Measurements from ENCODE around the gene PTPRM. TPM values are rescaled to one million over a fixed set of nuclear protein-coding genes. Genes with fewer than 3 reads are reported as not detected.

Gene PTPRM
- total RNA-seq, 1 experiment from 2014 or later = 100.0 TPM

DNA sequence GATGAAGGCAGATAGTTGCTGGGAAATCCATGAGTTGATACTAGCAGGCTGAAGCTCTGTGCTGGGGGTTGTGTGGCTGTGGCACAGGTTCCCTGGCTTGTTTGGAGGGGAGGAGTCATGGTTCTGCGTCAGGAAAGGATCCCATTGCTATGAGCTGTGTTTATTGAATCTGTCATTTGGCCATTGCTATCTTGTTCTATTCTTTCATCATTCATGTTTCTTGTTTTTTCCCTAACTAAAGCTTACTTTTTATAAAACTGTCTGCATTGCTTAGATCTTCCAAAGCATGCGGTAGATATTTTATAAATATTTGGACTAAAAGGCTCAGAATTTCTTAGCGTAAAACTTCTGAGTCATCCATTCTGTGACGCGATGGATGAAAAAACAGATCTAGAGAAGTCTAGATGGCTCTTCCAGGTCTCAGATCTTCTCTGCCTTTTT is 335.3 kb downstream of the PTPRM start:
- no peaks in the 10 kb centered on the region for H3K9me3 Mint-ChIP-seq (ENCODE audit: unreplicated experiment)
- H3K4me3 Mint-ChIP-seq (ENCODE audit: unreplicated experiment) = no peak overlapping the region
- Histone ChIP-seq H3K9me3 (no peaks in the 10 kb centered on the region), H3K4me1 (no peaks in the 10 kb centered on the region), H3K27me3 (replicated peaks; ENCODE audit: control insufficient read depth, insufficient read depth, low read length) (no peaks in the 10 kb centered on the region), H3K36me3 (ENCODE audit: control insufficient read depth, insufficient read depth, low read length) (no peaks in the 10 kb centered on the region; the same call in none of the 2 replicates), H3K4me3 (ENCODE audit: low read depth, low read length) (no peak overlapping the region)
- ChIA-PET CTCF (no interaction called here), POLR2A (no interaction called here)
- H3K27ac Mint-ChIP-seq (ENCODE audit: unreplicated experiment) = no peak overlapping the region
- H3K36me3 Mint-ChIP-seq (ENCODE audit: insufficient read depth, unreplicated experiment) = peaks cover 24% of the 10 kb centered on the region
- DNase-seq = no peak
- peaks cover 7% of the 10 kb centered on the region for H3K4me1 Mint-ChIP-seq (ENCODE audit: low read depth, unreplicated experiment)
- no peak for TF ChIP-seq CTCF (IDR thresholded peaks at IDR 0.05; ENCODE audit: insufficient read depth in 1 of 2, low read depth in 1 of 2, low read length in 1 of 2, severe bottlenecking in 1 of 2, unreplicated experiment in 1 of 2)
- no peaks in the 10 kb centered on the region for H3K27me3 Mint-ChIP-seq (ENCODE audit: insufficient read depth, unreplicated experiment)
- no TSS peak for BruUV-seq (replicated peaks)
- intact Hi-C loops (cut with micrococcal nuclease; ENCODE audit: unreplicated experiment) = no loop called here

- intact Hi-C loops (cut with micrococcal nuclease; ENCODE audit: unreplicated experiment) = no loop called here
- no peak overlapping the region for H3K27ac Mint-ChIP-seq (ENCODE audit: unreplicated experiment)
- POLR2A ChIA-PET = no interaction called here
Measured at GRCh38 chr18:7904529-7904928, 337.4 kb downstream of the PTPRM start.

GRCh38 chr18:7908681-7909299 is 341.7 kb downstream of the PTPRM start:
- Histone ChIP-seq H3K4me3 (ENCODE audit: low read depth, low read length) (no peak overlapping the region), H3K27me3 (replicated peaks; ENCODE audit: control insufficient read depth, insufficient read depth, low read length) (no peaks in the 10 kb centered on the region), H3K9me3 (no peaks in the 10 kb centered on the region), H3K36me3 (ENCODE audit: control insufficient read depth, insufficient read depth, low read length) (no peaks in the 10 kb centered on the region; the same call in none of the 2 replicates), H3K4me1 (no peaks in the 10 kb centered on the region)
- no peak for DNase-seq
- CTCF ChIA-PET = no interaction called here
- Mint-ChIP-seq H3K27me3 (ENCODE audit: insufficient read depth, unreplicated experiment) (no peaks in the 10 kb centered on the region), H3K4me1 (ENCODE audit: low read depth, unreplicated experiment) (no peaks in the 10 kb centered on the region), H3K4me3 (ENCODE audit: unreplicated experiment) (no peak overlapping the region), H3K36me3 (ENCODE audit: insufficient read depth, unreplicated experiment) (peaks cover 9% of the 10 kb centered on the region), H3K9me3 (ENCODE audit: unreplicated experiment) (no peaks in the 10 kb centered on the region), H3K27ac (ENCODE audit: unreplicated experiment) (no peak overlapping the region)
- intact Hi-C loops (cut with micrococcal nuclease; ENCODE audit: unreplicated experiment) = no loop called here
- POLR2A ChIA-PET = no interaction called here
- TF ChIP-seq CTCF (IDR thresholded peaks at IDR 0.05; ENCODE audit: insufficient read depth in 1 of 2, low read depth in 1 of 2, low read length in 1 of 2, severe bottlenecking in 1 of 2, unreplicated experiment in 1 of 2) = no peak
- no TSS peak for BruUV-seq (replicated peaks)

More at GRCh38 chr18:7904529-7904928, 337.4 kb downstream of the PTPRM start:
- Mint-ChIP-seq H3K4me1 (ENCODE audit: low read depth, unreplicated experiment) (peaks cover 7% of the 10 kb centered on the region), H3K9me3 (ENCODE audit: unreplicated experiment) (no peaks in the 10 kb centered on the region), H3K27me3 (ENCODE audit: insufficient read depth, unreplicated experiment) (no peaks in the 10 kb centered on the region), H3K36me3 (ENCODE audit: insufficient read depth, unreplicated experiment) (peaks cover 14% of the 10 kb centered on the region), H3K4me3 (ENCODE audit: unreplicated experiment) (no peak overlapping the region)
- Histone ChIP-seq H3K36me3 (ENCODE audit: control insufficient read depth, insufficient read depth, low read length) (no peaks in the 10 kb centered on the region; the same call in none of the 2 replicates), H3K4me3 (ENCODE audit: low read depth, low read length) (no peak overlapping the region), H3K27me3 (replicated peaks; ENCODE audit: control insufficient read depth, insufficient read depth, low read length) (no peaks in the 10 kb centered on the region), H3K4me1 (no peaks in the 10 kb centered on the region), H3K9me3 (no peaks in the 10 kb centered on the region)
- CTCF ChIA-PET = no interaction called here
- no TSS peak for BruUV-seq (replicated peaks)
- no peak for DNase-seq
- TF ChIP-seq CTCF (IDR thresholded peaks at IDR 0.05; ENCODE audit: insufficient read depth in 1 of 2, low read depth in 1 of 2, low read length in 1 of 2, severe bottlenecking in 1 of 2, unreplicated experiment in 1 of 2) = no peak

Data from Caco-2 (cell line).